ENCODE data around the gene C11orf68. TPM values are rescaled to one million over a fixed set of nuclear protein-coding genes. Genes with fewer than 3 reads are reported as not detected.

The C11orf68 gene
- total RNA-seq, 1 experiment from 2014 or later: 36.5 TPM

DNA sequence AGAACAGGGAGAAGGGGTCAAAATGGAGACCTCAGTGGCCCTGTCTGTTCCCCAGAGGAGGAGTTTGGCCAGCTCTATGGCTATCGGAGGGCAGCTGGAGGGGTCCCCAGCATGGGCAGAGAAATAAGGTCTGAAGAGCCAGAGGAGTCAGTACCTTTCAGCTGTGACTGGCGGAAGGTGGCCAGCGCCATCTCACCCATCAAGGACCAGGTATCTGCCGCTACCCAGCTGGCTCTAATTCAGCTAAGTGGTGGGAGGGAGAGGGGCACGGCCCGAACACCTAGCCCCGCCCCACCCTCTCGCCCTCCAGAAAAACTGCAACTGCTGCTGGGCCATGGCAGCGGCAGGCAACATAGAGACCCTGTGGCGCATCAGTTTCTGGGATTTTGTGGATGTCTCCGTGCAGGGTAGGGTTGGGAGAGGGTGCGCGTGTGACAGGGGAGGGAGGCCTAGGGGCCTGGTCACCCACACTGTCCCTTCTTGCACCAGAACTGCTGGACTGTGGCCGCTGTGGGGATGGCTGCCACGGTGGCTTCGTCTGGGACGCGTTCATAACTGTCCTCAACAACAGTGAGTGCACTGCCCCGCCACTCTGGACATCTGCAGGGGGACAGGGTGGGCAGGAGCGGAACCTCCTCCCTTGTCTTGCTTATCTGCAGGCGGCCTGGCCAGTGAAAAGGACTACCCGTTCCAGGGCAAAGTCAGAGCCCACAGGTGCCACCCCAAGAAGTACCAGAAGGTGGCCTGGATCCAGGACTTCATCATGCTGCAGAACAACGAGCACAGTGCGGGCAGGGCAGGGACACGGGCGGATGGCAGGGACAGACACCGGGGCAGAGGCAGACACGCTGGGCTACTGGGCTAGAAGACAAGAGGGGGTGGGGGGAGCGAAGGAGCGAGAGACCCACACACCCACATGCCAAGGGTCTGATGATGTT lies 36.5 kb downstream of the C11orf68 start:
- no peaks in the 10 kb centered on the region for H3K9me2 ChIP-seq (ENCODE audit: insufficient read depth)
- POLR2A ChIA-PET (ENCODE audit: unreplicated experiment): interaction anchor here (0.6 kb wide), 1 partner anchor 8 kb away, joined by 5 read pairs; no protein-coding TSS in a partner anchor
- peaks cover 18% of the 10 kb centered on the region; the same call in 1 of the 2 replicates for H3K36me3 ChIP-seq (ENCODE audit: low read depth)
- intact Hi-C loops (cut with micrococcal nuclease; ENCODE audit: unreplicated experiment): loop anchor here (10.0 kb wide), 1 partner anchor 182 kb away; no protein-coding TSS in a partner anchor
- no peak overlapping the region for H3K4me3 ChIP-seq
- BruUV-seq (replicated peaks): no TSS peak
- peaks cover 10% of the 10 kb centered on the region; the same call in 1 of the 2 replicates for H3K4me1 ChIP-seq (replicated peaks; ENCODE audit: insufficient read depth)
- H3K79me2 ChIP-seq (ENCODE audit: low read depth): peaks cover 11% of the 10 kb centered on the region
- no peak overlapping the region for H3K27ac ChIP-seq
- no peak overlapping the region for H3K4me2 ChIP-seq
- H4K20me1 ChIP-seq (ENCODE audit: insufficient read depth): no peaks in the 10 kb centered on the region
- H3F3A ChIP-seq (ENCODE audit: insufficient read depth, low read depth): peaks cover 23% of the 10 kb centered on the region; the same call in 1 of the 2 replicates
- no peak overlapping the region for H2AFZ ChIP-seq
- H3K27me3 ChIP-seq (ENCODE audit: insufficient read depth, low read depth): no peaks in the 10 kb centered on the region
- CTCF ChIA-PET: interaction anchor here (0.7 to 1.1 kb wide), 2 partner anchors 109 to 216 kb away, joined by 3 read pairs; no protein-coding TSS in a partner anchor
- TF ChIP-seq EZH2 (IDR thresholded peaks at IDR 0.05; ENCODE audit: low read depth): no peak
- TF ChIP-seq CTCF (conservative IDR thresholded peaks at IDR 0.05): no peak
- no peak for DNase-seq
- H3K9me3 ChIP-seq (ENCODE audit: insufficient read depth, low read depth): no peaks in the 10 kb centered on the region

- BruUV-seq (replicated peaks): no TSS peak
- POLR2A ChIA-PET (ENCODE audit: unreplicated experiment): no interaction called here
Measured at GRCh38 chr11:65880844-65881421, 37.9 kb downstream of the C11orf68 start.

More at GRCh38 chr11:65880844-65881421, 37.9 kb downstream of the C11orf68 start:
- H3K79me2 ChIP-seq (ENCODE audit: low read depth): no peaks in the 10 kb centered on the region; the same call in 1 of the 2 replicates
- intact Hi-C loops (cut with micrococcal nuclease; ENCODE audit: unreplicated experiment): loop anchor here (10.0 kb wide), 1 partner anchor 184 kb away; no protein-coding TSS in a partner anchor
- no peak for DNase-seq
- H2AFZ ChIP-seq: no peak overlapping the region
- peaks cover 10% of the 10 kb centered on the region; the same call in 1 of the 2 replicates for H3F3A ChIP-seq (ENCODE audit: insufficient read depth, low read depth)
- TF ChIP-seq CTCF (conservative IDR thresholded peaks at IDR 0.05) (no peak), EZH2 (IDR thresholded peaks at IDR 0.05; ENCODE audit: low read depth) (no peak)
- 0 out of 2 replicates have a peak, but pooled peaks cover 11% of the 10 kb centered on the region for H3K36me3 ChIP-seq (ENCODE audit: low read depth)
- CTCF ChIA-PET: interaction anchor here (1.0 kb wide), 1 partner anchor 20 kb away, joined by 4 read pairs; no protein-coding TSS in a partner anchor
- H3K4me2 ChIP-seq: no peak overlapping the region
- H3K27ac ChIP-seq: no peak overlapping the region
- no peaks in the 10 kb centered on the region for H3K9me2 ChIP-seq (ENCODE audit: insufficient read depth)
- no peaks in the 10 kb centered on the region for H4K20me1 ChIP-seq (ENCODE audit: insufficient read depth)
- no peaks in the 10 kb centered on the region for H3K9me3 ChIP-seq (ENCODE audit: insufficient read depth, low read depth)
- H3K4me1 ChIP-seq (replicated peaks; ENCODE audit: insufficient read depth): no peaks in the 10 kb centered on the region
- no peak overlapping the region for H3K4me3 ChIP-seq
- H3K27me3 ChIP-seq (ENCODE audit: insufficient read depth, low read depth): no peaks in the 10 kb centered on the region
